ENCODE data around the gene EIF3B.
"Not testable (repeated sequence)": the region's sequence is repeated elsewhere in the genome, so short reads cannot be mapped to it uniquely, and the experiment has no call there.

GRCh38 chr7:2378125-2378524 lies 23.5 kb downstream of the EIF3B start:
- not testable (repeated sequence) for TF ChIP-seq CTCF, POLR2A (IDR thresholded peaks at IDR 0.05)
